Panc1 (cell line): Measurements from ENCODE around the gene MCM5. TPM values are rescaled to one million over a fixed set of nuclear protein-coding genes. Genes with fewer than 3 reads are reported as not detected.

Experiments used
- ATAC-seq: fragments of 200-7000 bp; cut with Tn5 transposase; 2 replicates; pipeline ENCODE4 v1.9.1; 2020; ENCODE audit warnings: mild to moderate bottlenecking, moderate library complexity
- BruUV-seq: library from RNA; stranded (reverse); fragments of 400-500 nt; replicated peaks from 2 replicates; lab custom pipeline; 2021; lab: Mats Ljungman, UMichigan
- CTCF ChIA-PET: fragments of 300-600 bp; sonication (Branson Sonifier 250); formaldehyde crosslinking; loops from one replicate; lab custom pipeline; 2022; ENCODE audit warnings: antibody characterized with exemption; lab: Charles Lee
- POLR2A ChIA-PET: fragments of 300-600 bp; sonication (Branson Sonifier 250); formaldehyde crosslinking; loops from one replicate; lab custom pipeline; 2022; ENCODE audit warnings: antibody characterized with exemption; lab: Charles Lee
- DNase-seq: peaks from one replicate; pipeline ENCODE4 v3.0.0-alpha.2; 2010; ENCODE audit warnings: low read depth, low spot score
- H3K27ac ChIP-seq: 2 replicates; pipeline ENCODE4 v1.5.1; 2011; ENCODE audit warnings: mild to moderate bottlenecking, low read length, inconsistent platforms
- H3K27me3 ChIP-seq: fragments of 200-500 bp; sonication (Bioruptor generic); 2 replicates; pipeline ENCODE4 v1.6.0; 2014; ENCODE audit warnings: low read length, inconsistent platforms; ENCODE audit not compliant: control insufficient read depth, insufficient read depth
- H3K36me3 ChIP-seq: fragments of 200-500 bp; sonication (Bioruptor generic); 2 replicates; pipeline ENCODE4 v1.5.1; 2014; ENCODE audit warnings: inconsistent platforms, mild to moderate bottlenecking, low read length, moderate library complexity; ENCODE audit not compliant: control insufficient read depth, insufficient read depth
- H3K4me1 ChIP-seq: 2 replicates; pipeline ENCODE4 v1.5.1; 2011; ENCODE audit warnings: inconsistent platforms, mild to moderate bottlenecking, low read length, moderate library complexity; ENCODE audit not compliant: control insufficient read depth, insufficient read depth
- H3K4me3 ChIP-seq, 2 experiments: 2 replicates each; pipeline ENCODE4 v1.5.1; 2011 to 2012; ENCODE audit warnings: low read depth in 2 of 2, low read length in 2 of 2, mild to moderate bottlenecking in 2 of 2, inconsistent platforms in 1 of 2, moderate library complexity in 1 of 2
- H3K9me3 ChIP-seq: fragments of 200-500 bp; sonication (Bioruptor generic); 2 replicates; pipeline ENCODE4 v1.5.1; 2014; ENCODE audit warnings: low read depth, mild to moderate bottlenecking, inconsistent platforms, low read length, moderate library complexity; ENCODE audit not compliant: control insufficient read depth, insufficient read depth
- CTCF ChIP-seq: fragments of 450-650 bp; IDR thresholded peaks from 2 replicates; pipeline ENCODE4 v1.5.1; 2017; ENCODE audit warnings: mild to moderate bottlenecking
- POLR2AphosphoS5 ChIP-seq: IDR thresholded peaks from 2 replicates; pipeline ENCODE4 v1.6.1; 2012; ENCODE audit warnings: mild to moderate bottlenecking, low read depth, low read length, moderate library complexity
- REST ChIP-seq, 2 experiments: IDR thresholded peaks; 2 replicates each; pipeline ENCODE4 v1.6.1; 2011 to 2012; ENCODE audit warnings: low read depth in 2 of 2, control low read depth in 1 of 2, low read length in 1 of 2, mild to moderate bottlenecking in 1 of 2, moderate library complexity in 1 of 2; ENCODE audit not compliant: insufficient read depth in 1 of 2
- SIN3A ChIP-seq: IDR thresholded peaks from 2 replicates; pipeline ENCODE4 v1.6.1; 2012; ENCODE audit warnings: low read depth, mild to moderate bottlenecking, low read length, moderate library complexity, borderline replicate concordance; ENCODE audit not compliant: insufficient read depth
- TCF7L2 ChIP-seq: IDR thresholded peaks from 2 replicates; pipeline ENCODE4 v1.6.1; 2011; ENCODE audit warnings: mild to moderate bottlenecking, low read depth, low read length, inconsistent platforms
- in situ Hi-C: cut with HindIII; loops from 2 replicates; pipeline ENCODE4 v1.10.0; 2016; ENCODE audit warnings: low sequenced_read_pairs, low pct_unique_long_range_greater_than_20kb
- intact Hi-C: fragments of 100-400 bp; cut with micrococcal nuclease; formaldehyde crosslinking; loops from one replicate; pipeline ENCODE4 v1.10.0; 2022; ENCODE audit not compliant: unreplicated experiment
- total RNA-seq: library from RNA; stranded (reverse); gene quantifications from one replicate; pipeline ENCODE4 v1.2.1, GENCODE V29; 2021; ENCODE audit not compliant: unreplicated experiment

Gene MCM5
- total RNA-seq, 1 experiment from 2014 or later = 122 TPM

- ATAC-seq (no peak), DNase-seq (no peak)
- ChIA-PET CTCF (no interaction called here), POLR2A (no interaction called here)
- Histone ChIP-seq H3K4me1 (no peaks in the 10 kb centered on the region), H3K27ac (no peak overlapping the region), H3K9me3 (no peaks in the 10 kb centered on the region), H3K27me3 (no peaks in the 10 kb centered on the region), H3K36me3 (no peaks in the 10 kb centered on the region), H3K4me3 (no peak overlapping the region)
- BruUV-seq = no TSS peak
- TF ChIP-seq TCF7L2 (no peak), REST (IDR thresholded peaks at IDR 0.05; ENCODE audit: insufficient read depth in 1 of 2, low read depth in 2 of 2, low read length in 1 of 2) (no peak), SIN3A (no peak), CTCF (no peak), POLR2AphosphoS5 (no peak)
- intact Hi-C loops (no loop called here), in situ Hi-C loops (no loop called here)
These were observed 41.7 kb downstream of the MCM5 start for GRCh38 chr22:35441489-35442100.

GRCh38 chr22:35442471-35442870, 42.5 kb downstream of the MCM5 start:
- Histone ChIP-seq H3K36me3 (no peaks in the 10 kb centered on the region), H3K4me3 (no peak overlapping the region), H3K4me1 (no peaks in the 10 kb centered on the region; the same call in 1 of the 2 replicates), H3K27ac (no peak overlapping the region), H3K9me3 (no peaks in the 10 kb centered on the region), H3K27me3 (no peaks in the 10 kb centered on the region)
- ChIA-PET CTCF (no interaction called here), POLR2A (no interaction called here)
- ATAC-seq (no peak), DNase-seq (no peak)
- intact Hi-C loops (no loop called here), in situ Hi-C loops (no loop called here)
- BruUV-seq = no TSS peak
- TF ChIP-seq CTCF (no peak), REST (IDR thresholded peaks at IDR 0.05; ENCODE audit: insufficient read depth in 1 of 2, low read depth in 2 of 2, low read length in 1 of 2) (no peak), TCF7L2 (no peak), SIN3A (no peak), POLR2AphosphoS5 (no peak)
